GM06990 (cell line): ENCODE results near the gene STXBP6.

Experiments used
- DNase-seq: peaks from one replicate; pipeline ENCODE4 v3.0.0-alpha.2; 2011; ENCODE audit not compliant: insufficient read length; ENCODE audit errors: extremely low read depth
- H3K27me3 ChIP-seq: replicated peaks from 2 replicates; pipeline ENCODE4 v1.6.0; 2011; ENCODE audit warnings: low read length; ENCODE audit not compliant: control insufficient read depth, insufficient read depth
- H3K36me3 ChIP-seq: 2 replicates; pipeline ENCODE4 v1.5.1; 2011; ENCODE audit warnings: low read length; ENCODE audit not compliant: control insufficient read depth, insufficient read depth
- H3K4me3 ChIP-seq: replicated peaks from 2 replicates; pipeline ENCODE4 v1.5.1; 2011; ENCODE audit warnings: low read depth, mild to moderate bottlenecking, control low read depth, low read length
- CTCF ChIP-seq: IDR thresholded peaks from 2 replicates; pipeline ENCODE4 v1.5.1; 2011; ENCODE audit warnings: low read length, control low read depth, mild to moderate bottlenecking, inconsistent platforms; ENCODE audit not compliant: insufficient read depth, poor library complexity, severe bottlenecking

Gene STXBP6

GRCh38 chr14:24879661-24880386, 170.1 kb downstream of the STXBP6 start:
- no peak for TF ChIP-seq CTCF
- H3K4me3 ChIP-seq, result no peak overlapping the region

GRCh38 chr14:24876996-24877395, 173.0 kb downstream of the STXBP6 start:
- H3K4me3 ChIP-seq, result no peak overlapping the region

More at GRCh38 chr14:24879661-24880386, 170.1 kb downstream of the STXBP6 start:
- no peaks in the 10 kb centered on the region for H3K27me3 ChIP-seq
- no peak for DNase-seq
- H3K36me3 ChIP-seq, result no peaks in the 10 kb centered on the region

GRCh38 chr14:24875991-24876878, 173.7 kb downstream of the STXBP6 start:
- no peaks in the 10 kb centered on the region for H3K27me3 ChIP-seq
- TF ChIP-seq CTCF, result no peak
- H3K4me3 ChIP-seq, result no peak overlapping the region
- DNase-seq, result no peak
- no peaks in the 10 kb centered on the region for H3K36me3 ChIP-seq

More at GRCh38 chr14:24876996-24877395, 173.0 kb downstream of the STXBP6 start:
- H3K36me3 ChIP-seq, result no peaks in the 10 kb centered on the region
- H3K27me3 ChIP-seq, result no peaks in the 10 kb centered on the region
- no peak for TF ChIP-seq CTCF
- no peak for DNase-seq

- TF ChIP-seq CTCF, result no peak
These were observed 174.6 kb downstream of the STXBP6 start for GRCh38 chr14:24875203-24875838.

GRCh38 chr14:24874514-24875202, 175.3 kb downstream of the STXBP6 start:
- no peak for TF ChIP-seq CTCF
- Histone ChIP-seq H3K27me3 (no peaks in the 10 kb centered on the region), H3K4me3 (no peak overlapping the region), H3K36me3 (no peaks in the 10 kb centered on the region)
- DNase-seq, result no peak

More at GRCh38 chr14:24875203-24875838, 174.6 kb downstream of the STXBP6 start:
- no peak for DNase-seq
- Histone ChIP-seq H3K27me3 (no peaks in the 10 kb centered on the region), H3K4me3 (no peak overlapping the region), H3K36me3 (no peaks in the 10 kb centered on the region)
